ES-I3 (cell line): ENCODE measurements around the gene SUGT1.
"Not testable (repeated sequence)": the region's sequence is repeated elsewhere in the genome, so short reads cannot be mapped to it uniquely, and the experiment has no call there.

Experiments
- H3K36me3 ChIP-seq: 2 replicates; pipeline ENCODE4 v1.6.1; 2013; ENCODE audit warnings: mild to moderate bottlenecking, low read length, control low read depth, moderate library complexity; ENCODE audit not compliant: insufficient read depth
- H3K4me1 ChIP-seq: 2 replicates; pipeline ENCODE4 v1.6.1; 2013; ENCODE audit warnings: mild to moderate bottlenecking, control low read depth, low read length; ENCODE audit not compliant: insufficient read depth
- H3K9ac ChIP-seq: 2 replicates; pipeline ENCODE4 v1.6.1; 2013; ENCODE audit warnings: low read depth, mild to moderate bottlenecking, low read length, moderate library complexity
- H3K9me3 ChIP-seq: 2 replicates; pipeline ENCODE4 v1.6.1; 2013; ENCODE audit warnings: mild to moderate bottlenecking, low read length, moderate library complexity; ENCODE audit not compliant: control insufficient read depth, insufficient read depth

The SUGT1 gene

GRCh38 chr13:52644108-52644507, 8.5 kb upstream of the SUGT1 start:
- Histone ChIP-seq H3K9ac (no peak overlapping the region), H3K9me3 (no peaks in the 10 kb centered on the region), H3K36me3 (no peaks in the 10 kb centered on the region), H3K4me1 (no peaks in the 10 kb centered on the region)

- Histone ChIP-seq H3K4me1 (no peaks in the 10 kb centered on the region), H3K9me3 (no peaks in the 10 kb centered on the region), H3K9ac (no peak overlapping the region), H3K36me3 (0 out of 2 replicates have a peak, but pooled peaks cover 8% of the 10 kb centered on the region)
Observed at GRCh38 chr13:52646967-52647366, 5.7 kb upstream of the SUGT1 start.

- no peaks in the 10 kb centered on the region for H3K4me1 ChIP-seq
- H3K9me3 ChIP-seq = no peaks in the 10 kb centered on the region
- H3K36me3 ChIP-seq = 0 out of 2 replicates have a peak, but pooled peaks cover 8% of the 10 kb centered on the region
- 0 out of 2 replicates have a peak overlapping the region, but pooled peaks have one; percentile 19 for H3K9ac ChIP-seq
Observed at GRCh38 chr13:52650731-52651130, 1.9 kb upstream of the SUGT1 start.

GRCh38 chr13:52651897-52652195, 790 bp upstream of the SUGT1 start:
- no peaks in the 10 kb centered on the region for H3K9me3 ChIP-seq
- peak overlapping the region; percentile 95 for H3K9ac ChIP-seq
- no peaks in the 10 kb centered on the region for H3K4me1 ChIP-seq
- H3K36me3 ChIP-seq = 0 out of 2 replicates have a peak, but pooled peaks cover 8% of the 10 kb centered on the region

- H3K9me3 ChIP-seq = no peaks in the 10 kb centered on the region
- no peaks in the 10 kb centered on the region for H3K4me1 ChIP-seq
- H3K36me3 ChIP-seq = 0 out of 2 replicates have a peak, but pooled peaks cover 8% of the 10 kb centered on the region
- peak overlapping the region; percentile 95 for H3K9ac ChIP-seq
Observed at GRCh38 chr13:52652980-52653303, 306 bp downstream of the SUGT1 start.

GRCh38 chr13:52659340-52659739, 6.7 kb downstream of the SUGT1 start:
- H3K4me1 ChIP-seq = no peaks in the 10 kb centered on the region
- H3K36me3 ChIP-seq = no peaks in the 10 kb centered on the region
- H3K9me3 ChIP-seq = no peaks in the 10 kb centered on the region
- H3K9ac ChIP-seq = no peak overlapping the region

GRCh38 chr13:52664272-52664671, 11.6 kb downstream of the SUGT1 start:
- no peak overlapping the region for H3K9ac ChIP-seq
- H3K36me3 ChIP-seq = no peaks in the 10 kb centered on the region
- no peaks in the 10 kb centered on the region for H3K9me3 ChIP-seq
- no peaks in the 10 kb centered on the region; the same call in 1 of the 2 replicates for H3K4me1 ChIP-seq

- Histone ChIP-seq H3K4me1 (no peaks in the 10 kb centered on the region; the same call in 1 of the 2 replicates), H3K9ac (no peak overlapping the region), H3K9me3 (no peaks in the 10 kb centered on the region), H3K36me3 (no peaks in the 10 kb centered on the region)
Observed at GRCh38 chr13:52665325-52665724, 12.7 kb downstream of the SUGT1 start.

GRCh38 chr13:52669677-52670076, 17.0 kb downstream of the SUGT1 start:
- Histone ChIP-seq H3K9ac (no peak overlapping the region), H3K4me1 (no peaks in the 10 kb centered on the region; the same call in 1 of the 2 replicates), H3K9me3 (no peaks in the 10 kb centered on the region), H3K36me3 (no peaks in the 10 kb centered on the region)

GRCh38 chr13:52670726-52671125, 18.1 kb downstream of the SUGT1 start:
- H3K36me3 ChIP-seq = no peaks in the 10 kb centered on the region
- no peak overlapping the region for H3K9ac ChIP-seq
- no peaks in the 10 kb centered on the region for H3K9me3 ChIP-seq
- no peaks in the 10 kb centered on the region; the same call in 1 of the 2 replicates for H3K4me1 ChIP-seq

GRCh38 chr13:52673465-52673864, 20.8 kb downstream of the SUGT1 start:
- H3K9ac ChIP-seq = no peak overlapping the region
- H3K9me3 ChIP-seq = no peaks in the 10 kb centered on the region
- H3K36me3 ChIP-seq = no peaks in the 10 kb centered on the region
- H3K4me1 ChIP-seq = no peaks in the 10 kb centered on the region; the same call in 1 of the 2 replicates

GRCh38 chr13:52677823-52678222, 25.2 kb downstream of the SUGT1 start:
- Histone ChIP-seq H3K9me3 (no peaks in the 10 kb centered on the region), H3K4me1 (no peaks in the 10 kb centered on the region), H3K36me3 (0 out of 2 replicates have a peak, but pooled peaks cover 2% of the 10 kb centered on the region), H3K9ac (no peak overlapping the region)

- H3K9me3 ChIP-seq, H3K4me1 ChIP-seq, H3K36me3 ChIP-seq, H3K9ac ChIP-seq: not testable (repeated sequence)
Observed at GRCh38 chr13:52685806-52686205, 33.2 kb downstream of the SUGT1 start.

GRCh38 chr13:52686376-52686775, 33.7 kb downstream of the SUGT1 start:
- Histone ChIP-seq H3K4me1 (no peaks in the 10 kb centered on the region), H3K36me3 (0 out of 2 replicates have a peak, but pooled peaks cover 3% of the 10 kb centered on the region), H3K9me3 (no peaks in the 10 kb centered on the region), H3K9ac (no peak overlapping the region)

GRCh38 chr13:52695856-52696255, 43.2 kb downstream of the SUGT1 start:
- H3K4me1 ChIP-seq = no peaks in the 10 kb centered on the region
- H3K36me3 ChIP-seq = no peaks in the 10 kb centered on the region
- H3K9ac ChIP-seq = no peak overlapping the region
- H3K9me3 ChIP-seq = no peaks in the 10 kb centered on the region

GRCh38 chr13:52696566-52696965, 43.9 kb downstream of the SUGT1 start:
- Histone ChIP-seq H3K9ac (no peak overlapping the region), H3K36me3 (no peaks in the 10 kb centered on the region), H3K4me1 (no peaks in the 10 kb centered on the region), H3K9me3 (no peaks in the 10 kb centered on the region)
